ENCODE data around the gene PCBP4.
"Not testable (repeated sequence)": the region's sequence is repeated elsewhere in the genome, so short reads cannot be mapped to it uniquely, and the experiment has no call there.

DNA sequence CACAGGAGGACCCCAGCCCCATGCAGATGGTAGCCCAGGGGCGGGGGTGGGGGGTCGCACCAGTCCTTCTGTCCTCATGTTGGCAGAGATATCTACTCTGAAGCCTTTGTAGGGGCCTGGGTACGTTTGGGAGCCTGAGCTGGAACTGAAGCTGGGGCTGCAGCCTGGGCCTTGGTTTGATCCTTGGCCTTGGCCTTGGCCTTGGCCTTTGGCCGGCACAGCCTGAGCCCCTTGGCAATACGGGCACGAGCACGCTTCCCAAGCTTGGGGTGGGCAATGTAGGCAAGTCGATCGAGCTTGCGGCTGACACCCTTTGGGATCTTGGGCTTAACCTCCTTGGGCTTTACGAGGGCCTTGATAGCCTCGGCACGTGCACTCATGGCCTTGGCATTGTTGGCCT, 26.4 kb upstream of the PCBP4 start:
- not testable (repeated sequence) for TF ChIP-seq POLR2AphosphoS5, CTCF, POLR2A (IDR thresholded peaks at IDR 0.05)
